Astrocyte (in vitro differentiated cells and primary cell): ENCODE measurements around the gene ETV4.

Source experiments
- CTCF ChIP-seq: IDR thresholded peaks from 2 replicates; pipeline ENCODE4 v1.5.1; 2011; ENCODE audit warnings: low read depth, mild to moderate bottlenecking, inconsistent platforms, low read length, moderate library complexity; ENCODE audit not compliant: insufficient read depth
- EZH2 ChIP-seq: IDR thresholded peaks from 2 replicates; pipeline ENCODE4 v1.6.1; 2012; ENCODE audit warnings: mild to moderate bottlenecking, low read length, inconsistent platforms; ENCODE audit not compliant: insufficient read depth

- peak; percentile 85 for TF ChIP-seq CTCF
- no peak for TF ChIP-seq EZH2
Observed at GRCh38 chr17:43576563-43577229, 30.6 kb upstream of the ETV4 start.
